Skeletal muscle satellite cell (primary cell): ENCODE data around the gene ECM2.

Source experiments
- H3K27me3 ChIP-seq: 2 replicates; pipeline ENCODE4 v1.7.0; 2013; ENCODE audit warnings: low read length; ENCODE audit not compliant: control insufficient read depth, insufficient read depth
- H3K36me3 ChIP-seq: 2 replicates; pipeline ENCODE4 v1.7.0; 2013; ENCODE audit warnings: mild to moderate bottlenecking, control low read depth, low read length; ENCODE audit not compliant: insufficient read depth
- H3K4me1 ChIP-seq: 2 replicates; pipeline ENCODE4 v1.7.0; 2013; ENCODE audit warnings: low read length; ENCODE audit not compliant: control insufficient read depth, insufficient read depth
- H3K4me2 ChIP-seq: 2 replicates; pipeline ENCODE4 v1.7.0; 2013; ENCODE audit warnings: mild to moderate bottlenecking, low read length
- H3K4me3 ChIP-seq: 2 replicates; pipeline ENCODE4 v1.7.0; 2013; ENCODE audit warnings: low read length
- H3K9ac ChIP-seq: 2 replicates; pipeline ENCODE4 v1.7.0; 2013; ENCODE audit warnings: mild to moderate bottlenecking, low read depth, low read length, moderate library complexity
- H3K9me3 ChIP-seq: replicated peaks from 2 replicates; pipeline ENCODE4 v1.7.0; 2013; ENCODE audit warnings: mild to moderate bottlenecking, control low read depth, low read length

The ECM2 gene

GRCh38 chr9:92479346-92479745 is 56.4 kb downstream of the ECM2 start:
- no peak overlapping the region for H3K4me3 ChIP-seq
- no peaks in the 10 kb centered on the region for H3K36me3 ChIP-seq
- H3K4me1 ChIP-seq: peaks cover 26% of the 10 kb centered on the region
- H3K9ac ChIP-seq: no peak overlapping the region
- H3K27me3 ChIP-seq: no peaks in the 10 kb centered on the region
- H3K9me3 ChIP-seq: no peaks in the 10 kb centered on the region
- no peak overlapping the region for H3K4me2 ChIP-seq

- Histone ChIP-seq H3K9ac (no peak overlapping the region), H3K4me2 (no peak overlapping the region), H3K4me1 (peaks cover 20% of the 10 kb centered on the region), H3K4me3 (no peak overlapping the region), H3K9me3 (no peaks in the 10 kb centered on the region), H3K36me3 (no peaks in the 10 kb centered on the region), H3K27me3 (no peaks in the 10 kb centered on the region)
Observed at GRCh38 chr9:92478783-92479182, 57.0 kb downstream of the ECM2 start.

GRCh38 chr9:92476962-92477361 is 58.8 kb downstream of the ECM2 start:
- Histone ChIP-seq H3K4me1 (peaks cover 16% of the 10 kb centered on the region), H3K9me3 (no peaks in the 10 kb centered on the region), H3K27me3 (no peaks in the 10 kb centered on the region), H3K36me3 (no peaks in the 10 kb centered on the region), H3K4me2 (no peak overlapping the region), H3K4me3 (no peak overlapping the region), H3K9ac (no peak overlapping the region)

GRCh38 chr9:92474587-92474986 is 61.2 kb downstream of the ECM2 start:
- Histone ChIP-seq H3K4me3 (no peak overlapping the region), H3K9ac (no peak overlapping the region), H3K9me3 (no peaks in the 10 kb centered on the region), H3K36me3 (no peaks in the 10 kb centered on the region), H3K4me1 (no peaks in the 10 kb centered on the region), H3K4me2 (no peak overlapping the region), H3K27me3 (no peaks in the 10 kb centered on the region)

GRCh38 chr9:92468206-92468605 is 67.6 kb downstream of the ECM2 start:
- H3K9me3 ChIP-seq: no peaks in the 10 kb centered on the region
- no peaks in the 10 kb centered on the region for H3K27me3 ChIP-seq
- peaks cover 16% of the 10 kb centered on the region for H3K4me1 ChIP-seq
- H3K4me3 ChIP-seq: no peak overlapping the region
- H3K9ac ChIP-seq: no peak overlapping the region
- H3K4me2 ChIP-seq: no peak overlapping the region
- no peaks in the 10 kb centered on the region for H3K36me3 ChIP-seq

- Histone ChIP-seq H3K9ac (no peak overlapping the region), H3K36me3 (no peaks in the 10 kb centered on the region), H3K4me1 (peaks cover 16% of the 10 kb centered on the region), H3K4me2 (no peak overlapping the region), H3K27me3 (no peaks in the 10 kb centered on the region), H3K4me3 (no peak overlapping the region), H3K9me3 (no peaks in the 10 kb centered on the region)
Observed at GRCh38 chr9:92467511-92467910, 68.3 kb downstream of the ECM2 start.

- no peaks in the 10 kb centered on the region for H3K27me3 ChIP-seq
- peaks cover 16% of the 10 kb centered on the region for H3K4me1 ChIP-seq
- no peak overlapping the region for H3K4me3 ChIP-seq
- H3K36me3 ChIP-seq: no peaks in the 10 kb centered on the region
- H3K9ac ChIP-seq: no peak overlapping the region
- no peak overlapping the region for H3K4me2 ChIP-seq
- H3K9me3 ChIP-seq: no peaks in the 10 kb centered on the region
Observed at GRCh38 chr9:92467041-92467440, 68.7 kb downstream of the ECM2 start.

- no peaks in the 10 kb centered on the region for H3K36me3 ChIP-seq
- peaks cover 16% of the 10 kb centered on the region for H3K4me1 ChIP-seq
- no peak overlapping the region for H3K9ac ChIP-seq
- no peaks in the 10 kb centered on the region for H3K27me3 ChIP-seq
- H3K9me3 ChIP-seq: no peaks in the 10 kb centered on the region
- H3K4me3 ChIP-seq: no peak overlapping the region
- peak overlapping the region; percentile 33 for H3K4me2 ChIP-seq
Observed at GRCh38 chr9:92463984-92464383, 71.8 kb downstream of the ECM2 start.

- H3K4me2 ChIP-seq: no peak overlapping the region
- H3K4me1 ChIP-seq: peaks cover 14% of the 10 kb centered on the region
- no peaks in the 10 kb centered on the region for H3K27me3 ChIP-seq
- H3K4me3 ChIP-seq: no peak overlapping the region
- H3K36me3 ChIP-seq: no peaks in the 10 kb centered on the region
- H3K9ac ChIP-seq: no peak overlapping the region
- H3K9me3 ChIP-seq: no peaks in the 10 kb centered on the region
Observed at GRCh38 chr9:92463387-92463786, 72.4 kb downstream of the ECM2 start.

GRCh38 chr9:92457576-92457975 is 78.2 kb downstream of the ECM2 start:
- no peaks in the 10 kb centered on the region for H3K27me3 ChIP-seq

GRCh38 chr9:92455217-92455616 is 80.6 kb downstream of the ECM2 start:
- Histone ChIP-seq H3K27me3 (no peaks in the 10 kb centered on the region), H3K4me1 (no peaks in the 10 kb centered on the region), H3K4me2 (no peak overlapping the region), H3K36me3 (no peaks in the 10 kb centered on the region), H3K4me3 (no peak overlapping the region), H3K9me3 (no peaks in the 10 kb centered on the region), H3K9ac (no peak overlapping the region)

More at GRCh38 chr9:92457576-92457975, 78.2 kb downstream of the ECM2 start:
- Histone ChIP-seq H3K4me3 (no peak overlapping the region), H3K36me3 (no peaks in the 10 kb centered on the region), H3K9me3 (no peaks in the 10 kb centered on the region), H3K4me1 (no peaks in the 10 kb centered on the region), H3K4me2 (no peak overlapping the region), H3K9ac (no peak overlapping the region)

- Histone ChIP-seq H3K9me3 (no peaks in the 10 kb centered on the region), H3K9ac (no peak overlapping the region)
Observed at GRCh38 chr9:92446536-92446935, 89.3 kb downstream of the ECM2 start.

More at GRCh38 chr9:92446536-92446935, 89.3 kb downstream of the ECM2 start:
- H3K4me3 ChIP-seq: no peak overlapping the region
- no peaks in the 10 kb centered on the region for H3K27me3 ChIP-seq
- H3K4me1 ChIP-seq: no peaks in the 10 kb centered on the region
- H3K36me3 ChIP-seq: no peaks in the 10 kb centered on the region
- no peak overlapping the region for H3K4me2 ChIP-seq
